HCT116 (cell line): ENCODE results near the gene CD44. TPM values are rescaled to one million over a fixed set of nuclear protein-coding genes. Genes with fewer than 3 reads are reported as not detected.

Experiments
- ATAC-seq: fragments of 200-7000 bp; cut with Tn5 transposase; 2 replicates; pipeline ENCODE4 v1.9.1; 2020; ENCODE audit warnings: mild to moderate bottlenecking, moderate library complexity
- BruUV-seq: library from RNA; stranded (reverse); fragments of 400-500 nt; replicated peaks from 2 replicates; lab custom pipeline; 2021; lab: Mats Ljungman, UMichigan
- CTCF ChIA-PET: fragments of 300-600 bp; sonication (Branson Sonifier 250); formaldehyde crosslinking; loops from one replicate; lab custom pipeline; 2021; ENCODE audit warnings: antibody characterized with exemption; lab: Charles Lee
- POLR2A ChIA-PET: fragments of 300-600, 350-600 bp; sonication (Branson Sonifier 250); formaldehyde crosslinking; loops from one replicate; lab custom pipeline; 2021; ENCODE audit warnings: antibody characterized with exemption; lab: Charles Lee
- RAD21 ChIA-PET, 2 experiments: fragments of 300-600 bp; sonication (Branson Sonifier 250); formaldehyde crosslinking; loops; one replicate each; lab custom pipeline; 2023; ENCODE audit warnings: low total read pairs in 2 of 2; ENCODE audit not compliant: uncharacterized antibody in 2 of 2, unreplicated experiment in 2 of 2, low non-redundant PET in 1 of 2; lab: Charles Lee
- DNase-seq: peaks from one replicate; pipeline ENCODE4 v3.0.0-alpha.2; 2010; ENCODE audit warnings: low read depth, low spot score
- H2AFZ ChIP-seq: fragments of 200-600 bp; shearing (Covaris generic), sonication (generic); 2 replicates; pipeline ENCODE4 v1.6.1; 2017; ENCODE audit warnings: low read depth, mixed run types, mixed read lengths, antibody characterized with exemption, low read length; ENCODE audit not compliant: poor library complexity, severe bottlenecking
- H3K27ac ChIP-seq: 2 replicates; pipeline ENCODE4 v1.5.1; 2012; ENCODE audit warnings: low read depth, low read length
- H3K27me3 ChIP-seq: fragments of 200-600 bp; sonication (generic); 2 replicates; pipeline ENCODE4 v1.6.1; 2016; ENCODE audit warnings: mixed run types, low read length, mixed read lengths; ENCODE audit not compliant: insufficient read depth
- H3K36me3 ChIP-seq, 2 experiments: fragments of 200-500 bp in 1 of 2; fragments of 200-600 bp in 1 of 2; sonication (Bioruptor generic) in 1 of 2; sonication (generic) in 1 of 2; 2 replicates each; pipeline versions ENCODE4 v1.5.1 to v1.6.1; 2014 to 2016; ENCODE audit warnings: low read length in 2 of 2, inconsistent platforms in 1 of 2, mixed read lengths in 1 of 2, mixed run types in 1 of 2; ENCODE audit not compliant: insufficient read depth in 2 of 2, control insufficient read depth in 1 of 2
- H3K4me1 ChIP-seq, 2 experiments: fragments of 200-600 bp in 1 of 2; sonication (generic) in 1 of 2; 2 replicates each; pipeline versions ENCODE4 v1.5.1 to v1.6.1; 2012 to 2017; ENCODE audit warnings: low read length in 2 of 2, inconsistent platforms in 1 of 2, mild to moderate bottlenecking in 1 of 2, mixed read lengths in 1 of 2, mixed run types in 1 of 2, moderate library complexity in 1 of 2; ENCODE audit not compliant: insufficient read depth in 2 of 2, control insufficient read depth in 1 of 2
- H3K4me2 ChIP-seq: fragments of 200-600 bp; sonication (generic); 2 replicates; pipeline ENCODE4 v1.6.1; 2017; ENCODE audit warnings: mixed run types, low read length, mixed read lengths
- H3K4me3 ChIP-seq, 2 experiments: fragments of 200-600 bp in 1 of 2; sonication (generic) in 1 of 2; replicated peaks in 1 of 2; 2 replicates each; pipeline ENCODE4 v1.5.1; 2011 to 2016; ENCODE audit warnings: low read length in 2 of 2, control low read depth in 1 of 2, low read depth in 1 of 2, mild to moderate bottlenecking in 1 of 2, mixed read lengths in 1 of 2, mixed run types in 1 of 2
- H3K79me2 ChIP-seq: fragments of 200-600 bp; sonication (generic); 2 replicates; pipeline ENCODE4 v1.6.1; 2017; ENCODE audit warnings: mild to moderate bottlenecking, mixed run types, low read length, moderate library complexity, mixed read lengths; ENCODE audit not compliant: insufficient read depth
- H3K9ac ChIP-seq: fragments of 200-600 bp; sonication (generic); 2 replicates; pipeline ENCODE4 v1.6.1; 2016; ENCODE audit warnings: low read length, mixed read lengths
- H3K9me2 ChIP-seq: fragments of 200-600 bp; sonication (generic), shearing (Covaris generic); 2 replicates; pipeline ENCODE4 v1.6.1; 2017; ENCODE audit warnings: mixed run types, mild to moderate bottlenecking, moderate library complexity; ENCODE audit not compliant: insufficient read depth
- H3K9me3 ChIP-seq, 2 experiments: fragments of 200-500 bp in 1 of 2; fragments of 200-600 bp in 1 of 2; sonication (Bioruptor generic) in 1 of 2; sonication (generic) in 1 of 2; 2 replicates each; pipeline ENCODE4 v1.6.1; 2014 to 2017; ENCODE audit warnings: low read length in 2 of 2, mixed read lengths in 2 of 2, inconsistent platforms in 1 of 2, low read depth in 1 of 2, mild to moderate bottlenecking in 1 of 2, mixed run types in 1 of 2, moderate library complexity in 1 of 2; ENCODE audit not compliant: control insufficient read depth in 1 of 2, insufficient read depth in 1 of 2
- H4K20me1 ChIP-seq: fragments of 200-600 bp; sonication (generic), shearing (Covaris generic); 2 replicates; pipeline ENCODE4 v1.6.1; 2017; ENCODE audit warnings: mixed run types, mild to moderate bottlenecking, moderate library complexity; ENCODE audit not compliant: insufficient read depth
- CBX3 ChIP-seq: IDR thresholded peaks from 2 replicates; pipeline ENCODE4 v1.6.1; 2012; ENCODE audit warnings: low read depth
- CEBPB ChIP-seq: IDR thresholded peaks from 2 replicates; pipeline ENCODE4 v1.6.1; 2012; ENCODE audit warnings: low read depth
- EGR1 ChIP-seq: IDR thresholded peaks from 2 replicates; pipeline ENCODE4 v1.6.1; 2012; ENCODE audit warnings: low read depth
- ELF1 ChIP-seq: IDR thresholded peaks from 2 replicates; pipeline ENCODE4 v1.6.1; 2012; ENCODE audit warnings: low read depth, borderline replicate concordance
- EZH2phosphoT487 ChIP-seq: fragments of 200-600 bp; IDR thresholded peaks from 2 replicates; pipeline ENCODE4 v1.6.1; 2018; ENCODE audit warnings: antibody characterized with exemption, borderline replicate concordance
- FOSL1 ChIP-seq: IDR thresholded peaks from 2 replicates; pipeline ENCODE4 v1.6.1; 2012; ENCODE audit warnings: low read depth
- JUND ChIP-seq: IDR thresholded peaks from 2 replicates; pipeline ENCODE4 v1.6.1; 2012
- MAX ChIP-seq: IDR thresholded peaks from 2 replicates; pipeline ENCODE4 v1.6.1; 2012
- POLR2A ChIP-seq: IDR thresholded peaks from 2 replicates; pipeline ENCODE4 v1.7.0; 2011; ENCODE audit warnings: borderline replicate concordance; ENCODE audit not compliant: insufficient read depth, insufficient read length; ENCODE audit errors: extremely low read depth
- RAD21 ChIP-seq: IDR thresholded peaks from 2 replicates; pipeline ENCODE4 v1.6.1; 2012; ENCODE audit warnings: low read depth, mild to moderate bottlenecking
- REST ChIP-seq: IDR thresholded peaks from 2 replicates; pipeline ENCODE4 v1.6.1; 2012; ENCODE audit warnings: low read depth
- SIN3A ChIP-seq: IDR thresholded peaks from 2 replicates; pipeline ENCODE4 v1.6.1; 2012; ENCODE audit warnings: low read depth
- SRF ChIP-seq: IDR thresholded peaks from 2 replicates; pipeline ENCODE4 v1.6.1; 2012; ENCODE audit warnings: low read depth
- TCF7L2 ChIP-seq: IDR thresholded peaks from 2 replicates; pipeline ENCODE4 v1.7.0; 2011; ENCODE audit warnings: borderline replicate concordance, inconsistent platforms; ENCODE audit not compliant: insufficient read depth, insufficient read length; ENCODE audit errors: extremely low read depth
- YY1 ChIP-seq: IDR thresholded peaks from 2 replicates; pipeline ENCODE4 v1.6.1; 2011; ENCODE audit warnings: low read length, low read depth, moderate library complexity, mild to moderate bottlenecking; ENCODE audit not compliant: insufficient replicate concordance; ENCODE audit errors: extremely low read depth
- ZBTB33 ChIP-seq: IDR thresholded peaks from 2 replicates; pipeline ENCODE4 v1.6.1; 2011; ENCODE audit warnings: mild to moderate bottlenecking, low read length, moderate library complexity; ENCODE audit not compliant: insufficient replicate concordance; ENCODE audit errors: extremely low read depth
- ZNF274 ChIP-seq: fragments of 200-500 bp; sonication (Bioruptor generic); IDR thresholded peaks from 2 replicates; pipeline ENCODE4 v1.6.1; 2014; ENCODE audit warnings: mild to moderate bottlenecking, low read depth, low read length, inconsistent platforms
- intact Hi-C: fragments of 100-400 bp; cut with micrococcal nuclease; formaldehyde crosslinking; loops from 2 replicates; pipeline ENCODE4 v1.10.0; 2022
- total RNA-seq: library from RNA; stranded (reverse); gene quantifications from one replicate; pipeline ENCODE4 v1.2.1, GENCODE V29; 2021; ENCODE audit not compliant: unreplicated experiment

Gene CD44
- total RNA-seq, 1 experiment from 2014 or later = 742 TPM

DNA sequence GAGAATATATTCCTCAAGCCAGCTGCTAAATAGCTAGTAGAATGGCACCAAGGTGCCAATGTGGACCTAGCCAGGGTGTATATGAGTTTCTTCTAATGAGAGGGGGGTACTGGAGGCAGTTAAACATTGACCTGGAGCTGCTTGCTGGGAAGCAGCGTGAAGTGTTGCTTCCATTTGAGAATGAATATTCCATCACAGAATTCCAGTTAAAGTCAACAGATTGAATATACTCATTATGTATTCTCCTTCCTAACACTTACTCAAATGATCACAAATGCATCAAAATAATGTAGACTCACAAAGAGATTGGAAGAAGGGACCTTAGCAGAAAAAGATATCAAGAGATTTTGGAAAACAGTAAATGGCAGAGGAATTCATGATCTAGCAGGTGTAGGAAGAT is 102.1 kb downstream of the CD44 start:
- no TSS peak for BruUV-seq
- H3K4me3 ChIP-seq = no peak overlapping the region
- DNase-seq (no peak), ATAC-seq (no peak)
- intact Hi-C loops = no loop called here
- H3K9me3 ChIP-seq = no peaks in the 10 kb centered on the region
- H3K27ac ChIP-seq = no peak overlapping the region
- POLR2A ChIA-PET = no interaction called here
- H3K79me2 ChIP-seq = no peaks in the 10 kb centered on the region
- no peaks in the 10 kb centered on the region for H3K36me3 ChIP-seq
- no peak overlapping the region for H3K4me2 ChIP-seq
- RAD21 ChIA-PET = no interaction called here
- H2AFZ ChIP-seq = no peak overlapping the region
- peaks cover 16 to 26% of the 10 kb centered on the region in 2 experiments for H3K4me1 ChIP-seq
- H3K9me2 ChIP-seq = no peaks in the 10 kb centered on the region
- TF ChIP-seq ELF1 (no peak), ZNF274 (no peak), JUND (no peak), YY1 (no peak), MAX (no peak), SRF (no peak), RAD21 (no peak), POLR2A (no peak), TCF7L2 (no peak), FOSL1 (no peak), CEBPB (no peak), CBX3 (no peak), EZH2phosphoT487 (no peak), SIN3A (no peak), EGR1 (no peak), REST (no peak), ZBTB33 (no peak)
- TF ChIP-seq, all 23 proteins: peak for 0
- no peaks in the 10 kb centered on the region for H3K27me3 ChIP-seq
- no peak overlapping the region for H3K9ac ChIP-seq
- CTCF ChIA-PET = no interaction called here
- H4K20me1 ChIP-seq = no peaks in the 10 kb centered on the region
